Activated T-cell treated with anti-CD3 and anti-CD28 coated beads, Interleukin-2, amount 50 U/mL, for 1 hour (primary cell): Measurements from ENCODE around the gene CAMKMT.
A peak's percentile ranks its signal among the peaks of the same experiment; 100 is the strongest.
"Not testable (repeated sequence)": the region's sequence is repeated elsewhere in the genome, so short reads cannot be mapped to it uniquely, and the experiment has no call there.

Experiments
- DNase-seq: peaks from one replicate; pipeline ENCODE4 v3.0.0-alpha.2; 2020

CAMKMT gene

GRCh38 chr2:44362207-44363015 lies 664 bp downstream of the CAMKMT start:
- peak; percentile 53 for DNase-seq

DNA sequence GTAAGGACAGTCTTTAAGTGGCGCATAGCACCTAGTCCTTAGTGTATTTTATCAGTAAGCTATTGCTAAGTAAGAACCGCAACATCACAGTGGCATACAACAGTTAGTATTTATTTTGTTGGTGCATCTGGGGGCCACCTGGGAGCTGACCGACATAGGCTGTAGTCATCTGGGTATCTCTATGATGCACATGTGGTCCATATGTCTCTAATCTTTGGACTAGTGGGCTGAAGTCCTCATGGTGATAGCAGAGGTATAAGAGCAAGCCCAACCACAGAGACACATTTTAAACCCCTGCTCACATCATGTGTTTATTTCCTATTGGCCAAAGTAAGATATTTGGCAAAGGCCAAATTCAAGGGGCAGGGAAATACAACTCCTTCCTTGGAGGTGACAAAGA lies 2.9 kb downstream of the CAMKMT start:
- no peak for DNase-seq

DNA sequence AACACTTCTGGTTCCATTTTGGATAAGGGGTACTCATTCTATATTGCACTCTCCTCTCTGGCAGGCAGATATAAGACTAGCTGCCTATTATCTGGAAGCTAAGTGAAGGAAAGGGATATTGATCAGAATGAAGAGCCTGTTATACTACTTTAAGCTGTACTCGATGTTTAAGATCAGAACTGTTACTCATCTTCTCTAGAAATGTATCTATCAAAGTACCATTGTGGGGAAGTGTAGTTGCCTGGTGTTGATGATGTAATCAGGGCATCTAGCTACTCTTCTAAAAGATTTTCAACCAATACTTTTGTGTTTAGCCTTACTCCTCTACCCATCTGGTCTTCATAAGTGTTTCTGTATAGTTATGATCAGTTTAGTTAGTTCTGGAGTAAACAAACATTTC lies 5.8 kb downstream of the CAMKMT start:
- DNase-seq = no peak

- DNase-seq = no peak
These were observed 7.6 kb downstream of the CAMKMT start for GRCh38 chr2:44369392-44369791.

GRCh38 chr2:44371445-44371844 lies 9.7 kb downstream of the CAMKMT start:
- no peak for DNase-seq

DNA sequence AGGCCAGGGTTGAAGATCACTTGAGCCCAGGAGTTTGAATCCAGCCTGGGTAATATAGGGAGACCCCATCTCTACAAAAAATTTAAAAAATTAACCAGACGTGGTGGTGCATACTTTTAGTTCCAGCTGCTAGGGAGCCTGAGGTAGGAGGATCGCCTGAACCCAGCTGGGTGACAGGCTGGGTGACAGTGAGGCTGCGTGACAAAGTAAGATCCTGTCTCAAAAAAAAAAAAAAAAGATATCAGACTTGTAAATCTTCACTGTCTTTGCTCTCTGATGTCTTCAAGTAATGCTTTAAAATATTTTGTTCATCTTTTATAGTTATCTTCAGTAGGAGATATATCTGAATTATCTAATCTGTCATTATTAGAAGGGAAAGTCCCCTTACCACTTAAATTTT lies 10.5 kb downstream of the CAMKMT start:
- DNase-seq = no peak

DNA sequence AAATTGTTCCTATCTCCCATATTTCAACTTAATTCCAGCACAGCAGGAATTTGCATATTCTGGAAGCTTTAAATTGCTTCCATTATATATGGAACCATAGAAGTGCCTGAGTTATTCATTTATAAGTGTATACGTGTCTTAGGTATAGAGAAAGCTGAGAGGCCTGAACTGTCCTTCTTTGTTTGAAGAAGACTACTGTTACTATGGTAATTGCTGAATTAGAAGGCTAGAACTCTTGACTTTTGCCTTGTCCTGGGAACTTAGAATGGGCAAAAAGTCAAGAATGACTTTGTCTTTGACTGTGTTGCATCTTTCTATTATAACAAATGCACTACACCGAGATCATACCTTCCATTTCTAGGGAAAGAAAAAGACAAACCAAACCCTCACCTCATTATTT lies 15.7 kb downstream of the CAMKMT start:
- DNase-seq = no peak

GRCh38 chr2:44385226-44385625 lies 23.5 kb downstream of the CAMKMT start:
- DNase-seq = not testable (repeated sequence)

DNA sequence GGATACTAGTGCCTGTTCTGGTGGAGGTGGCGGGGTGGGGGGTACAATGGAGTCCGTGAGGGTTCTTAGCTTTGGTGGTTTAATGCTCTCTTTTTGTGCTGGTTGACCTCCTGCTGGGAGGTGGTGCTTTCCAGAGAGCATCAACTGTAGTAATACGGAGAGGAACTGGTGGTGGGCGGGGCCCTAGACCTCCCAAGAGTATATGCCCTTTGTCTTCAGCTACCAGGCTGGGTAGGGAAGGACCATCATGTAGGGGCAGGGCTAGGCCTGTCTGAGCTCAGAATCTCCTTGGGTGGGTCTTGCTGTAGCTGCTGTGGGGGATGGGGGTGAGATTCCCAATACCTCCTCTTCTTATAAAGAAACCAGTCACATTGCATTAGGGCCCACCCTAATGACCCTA lies 27.1 kb downstream of the CAMKMT start:
- no peak for DNase-seq

- DNase-seq = no peak
These were observed 28.1 kb downstream of the CAMKMT start for GRCh38 chr2:44389895-44390294.

- no peak for DNase-seq
These were observed 30.7 kb downstream of the CAMKMT start for GRCh38 chr2:44392338-44392943.

DNA sequence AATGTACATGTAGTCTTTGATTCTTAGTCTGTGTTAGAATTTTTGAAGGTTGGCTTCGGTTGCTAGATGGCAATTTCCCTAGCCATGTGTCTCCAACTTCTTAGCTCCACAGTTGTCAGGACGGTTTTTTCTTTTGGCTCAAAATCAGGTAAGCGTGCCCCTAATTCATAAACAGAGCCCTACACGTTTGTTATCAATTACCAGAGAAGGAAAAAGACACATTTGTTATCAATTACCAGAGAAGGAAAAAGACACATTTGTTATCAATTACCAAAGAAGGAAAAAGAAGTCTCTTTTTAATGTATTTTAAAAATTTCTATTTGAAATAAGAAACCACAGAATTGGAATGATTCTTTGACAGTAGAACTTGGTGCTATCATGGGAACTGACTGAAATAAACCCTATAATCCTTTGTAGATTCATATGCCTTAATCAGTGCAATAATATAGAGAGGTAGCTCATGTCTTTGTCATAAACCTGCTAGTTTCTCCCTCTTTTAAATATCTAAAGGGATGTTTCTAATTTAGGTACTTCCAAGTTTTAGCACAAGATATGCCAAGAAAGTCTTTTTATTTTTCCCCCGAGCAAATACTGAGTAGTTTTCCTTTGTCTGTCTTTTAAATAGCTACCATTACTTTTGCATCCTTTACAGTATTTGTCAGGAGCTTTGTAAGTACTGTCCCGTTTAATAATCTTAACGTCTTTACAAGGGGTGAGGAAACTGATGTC lies 35.9 kb downstream of the CAMKMT start:
- DNase-seq = no peak

DNA sequence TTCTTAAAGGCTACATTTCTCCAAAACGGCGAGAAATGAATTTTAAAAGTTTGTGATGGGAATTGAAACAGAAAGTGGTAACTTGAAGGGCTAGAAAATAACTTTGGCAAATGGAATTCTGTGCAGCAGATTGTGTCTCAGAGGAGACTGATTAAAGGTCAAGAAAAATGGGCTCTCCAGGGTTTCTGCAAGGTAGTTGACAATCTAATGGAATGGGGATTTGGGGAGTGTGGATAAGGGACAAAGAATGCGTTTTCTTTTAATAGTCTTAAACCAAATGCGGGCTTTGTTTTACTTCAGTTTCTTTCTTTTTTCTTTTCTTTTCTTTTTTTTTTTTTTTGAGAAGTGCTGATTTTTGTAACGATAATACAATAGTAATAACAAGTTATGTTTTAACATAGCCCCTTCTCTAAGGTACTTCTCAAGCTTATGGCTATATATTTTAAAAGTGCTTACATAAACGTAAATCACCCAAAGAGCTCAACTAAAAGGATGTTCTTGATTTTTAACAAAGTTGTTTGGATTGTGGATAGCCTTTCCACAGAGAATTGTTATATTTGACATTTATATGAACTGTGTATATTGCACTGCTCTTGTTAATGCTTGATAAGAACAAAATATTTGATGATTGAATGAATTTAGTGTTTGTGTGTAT lies 36.6 kb downstream of the CAMKMT start:
- DNase-seq = no peak

- DNase-seq = no peak
These were observed 59.0 kb downstream of the CAMKMT start for GRCh38 chr2:44420725-44421124.

- DNase-seq = no peak
These were observed 62.5 kb downstream of the CAMKMT start for GRCh38 chr2:44424211-44424610.

- DNase-seq = no peak
These were observed 67.3 kb downstream of the CAMKMT start for GRCh38 chr2:44429034-44429433.

DNA sequence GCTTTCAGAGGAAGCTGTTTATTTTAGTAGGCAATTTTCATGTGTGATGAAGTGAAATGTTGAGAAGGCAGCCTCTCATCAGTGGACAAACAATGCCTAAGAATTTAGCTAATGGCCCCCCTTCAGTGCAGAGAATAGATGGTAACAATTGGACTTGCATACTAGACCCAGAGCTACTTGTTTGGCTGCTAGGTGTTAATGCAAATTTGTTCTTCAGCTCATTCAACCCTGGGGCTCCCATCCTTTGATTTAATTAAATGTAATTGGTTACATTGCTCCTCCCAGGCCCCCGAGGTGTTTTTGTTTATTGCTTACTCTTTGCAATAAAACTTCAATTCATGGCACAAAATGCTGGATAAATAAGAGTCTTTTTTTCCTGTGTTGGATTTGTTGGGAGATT lies 68.6 kb downstream of the CAMKMT start:
- no peak for DNase-seq

DNA sequence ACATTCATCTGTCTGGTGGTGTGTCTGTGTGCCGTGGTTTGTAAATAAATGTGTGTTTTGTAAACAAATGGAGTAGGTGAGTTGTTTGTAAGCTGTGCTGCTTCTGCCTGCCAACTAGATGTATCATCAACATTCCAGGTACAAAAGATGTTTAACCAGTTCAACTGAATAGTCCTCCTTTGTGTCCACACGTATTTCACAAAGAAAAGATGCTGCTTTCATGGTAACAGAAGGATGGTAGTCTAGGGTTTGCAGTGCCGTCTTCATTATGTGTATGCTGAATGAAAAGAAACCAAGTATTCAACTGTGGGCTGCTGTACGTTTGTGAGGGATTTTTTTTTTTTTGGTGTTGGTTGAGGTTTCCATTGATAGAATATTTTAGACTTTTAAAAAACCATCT lies 72.1 kb downstream of the CAMKMT start:
- no peak for DNase-seq

GRCh38 chr2:44441200-44441599 lies 79.5 kb downstream of the CAMKMT start:
- no peak for DNase-seq

- DNase-seq = no peak
These were observed 80.3 kb downstream of the CAMKMT start for GRCh38 chr2:44442019-44442418.

DNA sequence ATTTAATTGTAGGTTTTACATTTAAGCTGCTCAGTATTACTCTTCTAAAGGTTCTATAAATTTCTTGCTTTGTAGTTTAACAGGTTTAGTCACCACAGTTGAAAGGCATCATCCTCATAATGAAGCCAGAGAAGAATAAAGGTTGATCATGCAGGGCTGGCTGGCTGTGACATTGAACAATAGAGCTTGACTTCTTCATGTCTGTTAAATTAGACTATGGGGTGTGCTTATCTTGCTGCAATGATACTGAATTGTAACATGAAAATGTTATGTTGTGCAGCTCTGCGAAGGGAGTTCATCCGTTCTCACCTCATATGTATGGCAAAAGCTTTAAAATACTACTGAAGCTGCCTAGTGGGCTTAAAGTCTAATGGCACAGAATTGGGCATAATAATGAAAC lies 81.8 kb downstream of the CAMKMT start:
- DNase-seq = no peak

DNA sequence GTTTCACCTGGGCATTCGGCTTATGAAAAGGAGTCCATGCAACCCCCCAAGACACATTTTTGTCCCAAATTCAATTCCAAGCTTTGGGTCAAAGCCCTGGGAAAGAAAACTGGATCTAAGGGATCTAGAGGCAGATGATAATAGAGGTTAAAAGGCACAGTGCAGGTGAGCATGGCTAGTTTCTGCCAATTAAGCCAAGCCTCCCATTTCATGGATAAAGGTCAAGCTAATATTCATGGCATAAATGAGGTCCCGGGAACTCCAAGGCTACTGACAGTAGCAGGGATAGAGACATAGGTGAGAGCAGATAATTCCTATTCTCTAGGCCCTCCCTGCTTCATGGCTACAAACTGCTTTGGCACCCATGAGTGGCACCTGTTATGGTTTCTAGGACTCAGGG lies 83.1 kb downstream of the CAMKMT start:
- DNase-seq = no peak

- no peak for DNase-seq
These were observed 87.2 kb downstream of the CAMKMT start for GRCh38 chr2:44448860-44449527.
